ENCODE data around the gene MTCH2.
"Not testable (repeated sequence)": the region's sequence is repeated elsewhere in the genome, so short reads cannot be mapped to it uniquely, and the experiment has no call there.

Gene MTCH2

GRCh38 chr11:47642099-47642855, at the start of gene MTCH2:
MTCH2 (minus strand) TSS chr11:47642559; CDS start chr11:47642465, 94 bp downstream.
- DNase-seq: peak; percentile 95 to 99

- no peak for DNase-seq
Observed at GRCh38 chr11:47691979-47692378, 49.6 kb upstream of the MTCH2 start.

GRCh38 chr11:47689480-47689879, 47.1 kb upstream of the MTCH2 start:
- no peak for DNase-seq

GRCh38 chr11:47688991-47689390, 46.6 kb upstream of the MTCH2 start:
- no peak for DNase-seq

GRCh38 chr11:47688111-47688510, 45.8 kb upstream of the MTCH2 start:
- DNase-seq: no peak

- DNase-seq: not testable (repeated sequence)
Observed at GRCh38 chr11:47686704-47687103, 44.3 kb upstream of the MTCH2 start.

- DNase-seq: no peak
Observed at GRCh38 chr11:47686151-47686550, 43.8 kb upstream of the MTCH2 start.

- DNase-seq: no peak
Observed at GRCh38 chr11:47675851-47676250, 33.5 kb upstream of the MTCH2 start.

GRCh38 chr11:47672283-47672730, 29.9 kb upstream of the MTCH2 start:
- DNase-seq: no peak

- no peak for DNase-seq
Observed at GRCh38 chr11:47669856-47670255, 27.5 kb upstream of the MTCH2 start.

GRCh38 chr11:47668665-47669064, 26.3 kb upstream of the MTCH2 start:
- DNase-seq: no peak

- no peak for DNase-seq
Observed at GRCh38 chr11:47667555-47667954, 25.2 kb upstream of the MTCH2 start.

- DNase-seq: no peak
Observed at GRCh38 chr11:47667135-47667534, 24.8 kb upstream of the MTCH2 start.

GRCh38 chr11:47664936-47665335, 22.6 kb upstream of the MTCH2 start:
- not testable (repeated sequence) for DNase-seq

- DNase-seq: no peak
Observed at GRCh38 chr11:47661245-47661644, 18.9 kb upstream of the MTCH2 start.

GRCh38 chr11:47659276-47659675, 16.9 kb upstream of the MTCH2 start:
- no peak for DNase-seq

GRCh38 chr11:47656260-47656885, 14.0 kb upstream of the MTCH2 start:
- DNase-seq: no peak

GRCh38 chr11:47651818-47652469, 9.6 kb upstream of the MTCH2 start:
- no peak for DNase-seq

- DNase-seq: no peak
Observed at GRCh38 chr11:47649276-47649675, 6.9 kb upstream of the MTCH2 start.

- no peak for DNase-seq
Observed at GRCh38 chr11:47646019-47646418, 3.7 kb upstream of the MTCH2 start.

- no peak for DNase-seq
Observed at GRCh38 chr11:47645500-47645899, 3.1 kb upstream of the MTCH2 start.

GRCh38 chr11:47641600-47642098, 710 bp downstream of the MTCH2 start:
- DNase-seq: peak in 1 of 2 experiments; percentile 27

- not testable (repeated sequence) for DNase-seq
Observed at GRCh38 chr11:47640506-47640905, 1.9 kb downstream of the MTCH2 start.

- not testable (repeated sequence) for DNase-seq
Observed at GRCh38 chr11:47636331-47636730, 6.0 kb downstream of the MTCH2 start.

All from NCI-H526 (cell line).